GM21576 (cell line): ENCODE data around the gene NVL.
"Not testable (repeated sequence)": the region's sequence is repeated elsewhere in the genome, so short reads cannot be mapped to it uniquely, and the experiment has no call there.

Source experiments
- ATAC-seq: cut with Tn5 transposase; IDR thresholded peaks from one replicate; pipeline ENCODE4 v1.9.1; 2021; ENCODE audit warnings: mild to moderate bottlenecking, moderate library complexity; ENCODE audit not compliant: unreplicated experiment

The NVL gene

GRCh38 chr1:224338150-224338838 is 8.3 kb upstream of the NVL start:
- ATAC-seq = no peak

- no peak for ATAC-seq
These were observed 4.2 kb upstream of the NVL start for GRCh38 chr1:224333939-224334786.

DNA sequence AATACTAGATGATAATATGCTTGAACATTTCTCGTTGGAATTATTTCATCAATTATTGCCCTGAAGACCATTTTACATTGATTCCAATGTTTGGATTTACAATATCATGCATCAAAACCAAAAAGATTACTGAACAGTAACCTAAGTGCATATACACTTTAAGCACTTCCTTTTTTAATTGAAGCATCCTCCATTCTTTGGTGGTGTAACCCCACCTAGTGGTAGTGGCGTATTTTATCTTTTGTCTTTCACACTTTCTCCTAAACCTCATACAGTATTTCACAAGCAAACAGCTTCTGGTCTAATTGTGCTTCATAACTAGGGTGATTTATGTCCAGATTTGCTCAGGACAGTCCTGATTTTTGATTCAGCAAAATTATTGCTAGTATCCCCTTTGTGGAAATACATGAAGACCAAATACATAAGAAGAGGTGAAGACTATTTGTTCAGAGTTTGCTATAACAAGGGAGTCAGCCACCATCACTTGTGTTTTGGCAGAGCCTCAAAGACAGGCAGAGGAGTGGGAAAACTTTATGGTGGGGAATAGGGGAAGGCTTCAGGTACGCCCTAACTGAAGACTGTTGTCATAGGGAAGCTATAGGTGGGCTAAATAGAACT is 3.4 kb upstream of the NVL start:
- peak; percentile 44 for ATAC-seq

DNA sequence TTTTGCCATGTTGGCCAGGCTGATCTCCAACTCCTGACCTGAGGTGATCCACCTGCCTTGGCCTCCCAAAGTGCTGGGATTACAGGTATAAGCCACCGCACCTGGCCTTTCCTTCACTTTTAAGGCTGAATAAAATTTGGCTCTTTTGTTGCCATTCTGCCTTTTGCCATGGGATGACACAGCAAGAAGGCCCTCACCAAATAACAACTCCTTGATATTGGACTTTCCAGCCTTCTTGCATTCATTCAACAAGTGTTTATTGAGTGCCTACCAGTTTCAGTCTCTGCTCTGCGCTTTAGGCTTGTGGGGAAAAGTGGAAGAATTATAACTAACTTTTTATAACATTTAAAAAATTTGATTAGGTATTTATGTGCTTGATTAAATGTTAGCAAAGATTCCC is 1.9 kb upstream of the NVL start:
- ATAC-seq = no peak

GRCh38 chr1:224331326-224331725 is 1.4 kb upstream of the NVL start:
- no peak for ATAC-seq

DNA sequence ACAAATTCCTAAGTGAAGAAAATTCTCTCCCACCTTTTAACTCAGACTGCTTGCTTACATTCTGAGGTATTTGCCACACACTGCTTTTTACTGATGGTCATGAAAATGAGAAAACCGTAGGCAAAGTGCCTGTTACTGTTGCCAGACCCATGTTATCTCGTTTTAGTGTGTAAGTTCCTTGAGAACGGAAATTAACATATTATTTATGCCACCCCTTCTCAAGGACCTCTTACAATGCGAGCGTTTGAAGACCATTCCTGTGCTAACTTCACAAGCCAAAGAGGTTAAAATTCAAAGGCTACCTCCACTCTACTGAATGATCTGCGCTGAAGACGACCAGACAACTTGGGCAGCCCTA is 509 bp downstream of the NVL start:
- ATAC-seq = no peak

GRCh38 chr1:224328644-224329043 is 1.3 kb downstream of the NVL start:
- ATAC-seq = no peak

DNA sequence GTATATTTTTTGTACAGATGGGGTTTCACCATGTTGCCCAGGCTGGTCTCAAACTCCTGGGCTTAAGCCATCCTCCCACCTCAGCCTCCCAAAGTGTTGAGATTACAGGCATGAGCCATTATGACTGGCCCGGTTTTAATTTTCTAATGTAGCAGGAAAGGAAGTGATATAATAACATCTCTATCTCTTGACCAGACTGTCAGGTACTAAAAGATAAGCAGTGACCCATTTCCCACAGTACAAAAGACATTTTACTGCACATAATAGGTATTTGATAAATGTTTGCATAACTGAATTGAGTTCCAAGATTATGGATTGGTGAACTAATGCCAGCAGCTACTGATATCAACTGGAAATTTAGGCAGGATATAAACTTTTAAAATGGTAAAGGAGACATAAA is 4.0 kb downstream of the NVL start:
- ATAC-seq = no peak

- no peak for ATAC-seq
These were observed 8.3 kb downstream of the NVL start for GRCh38 chr1:224321706-224322105.

DNA sequence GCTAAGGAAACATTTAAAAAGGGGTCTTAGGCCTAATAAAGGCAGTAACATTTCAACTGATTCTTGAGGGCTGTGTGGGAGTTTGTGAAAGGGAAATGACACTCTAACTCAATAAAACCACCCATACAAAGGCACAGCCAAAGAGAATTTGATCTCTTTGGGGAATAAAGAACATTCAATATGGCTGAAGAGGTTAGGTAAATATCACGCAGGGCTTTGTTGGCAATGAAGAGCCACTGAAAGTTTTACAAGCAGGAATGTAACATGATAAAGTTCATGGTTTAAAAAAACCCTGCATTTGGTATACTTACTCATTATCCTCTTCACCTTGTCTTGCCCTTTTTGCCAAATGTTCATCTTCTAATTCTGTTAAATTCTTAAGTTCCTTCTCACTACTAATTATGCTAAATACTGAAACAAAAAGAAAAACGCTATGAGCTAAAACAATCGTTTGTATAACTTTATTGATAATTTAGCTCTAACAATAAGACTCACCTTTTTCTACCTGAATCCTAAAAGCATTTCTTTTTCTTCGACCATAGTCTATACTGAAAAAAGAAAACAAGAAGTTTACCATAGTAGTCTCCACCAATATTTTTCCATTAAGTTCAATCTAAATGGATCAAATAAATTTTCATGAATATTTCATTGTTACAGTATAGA is 12.5 kb downstream of the NVL start:
- no peak for ATAC-seq

DNA sequence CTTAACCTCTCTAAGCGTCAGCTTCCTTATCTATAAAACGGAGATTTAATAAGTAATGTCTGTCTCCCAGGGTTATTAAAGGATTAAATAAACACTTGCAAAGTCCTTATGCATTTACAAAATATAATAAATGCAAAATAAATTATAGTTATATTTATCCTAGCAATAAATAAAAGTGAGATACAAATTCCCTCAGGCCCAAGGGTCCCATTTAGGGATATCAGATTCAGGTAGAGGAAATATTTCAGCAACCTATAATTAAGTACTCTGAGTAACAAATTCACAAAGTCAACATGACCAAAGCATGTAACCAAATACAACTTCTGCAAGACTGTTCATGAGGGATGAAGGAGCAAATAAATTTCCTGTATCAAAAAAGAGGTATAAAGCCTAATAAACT is 17.9 kb downstream of the NVL start:
- no peak for ATAC-seq

DNA sequence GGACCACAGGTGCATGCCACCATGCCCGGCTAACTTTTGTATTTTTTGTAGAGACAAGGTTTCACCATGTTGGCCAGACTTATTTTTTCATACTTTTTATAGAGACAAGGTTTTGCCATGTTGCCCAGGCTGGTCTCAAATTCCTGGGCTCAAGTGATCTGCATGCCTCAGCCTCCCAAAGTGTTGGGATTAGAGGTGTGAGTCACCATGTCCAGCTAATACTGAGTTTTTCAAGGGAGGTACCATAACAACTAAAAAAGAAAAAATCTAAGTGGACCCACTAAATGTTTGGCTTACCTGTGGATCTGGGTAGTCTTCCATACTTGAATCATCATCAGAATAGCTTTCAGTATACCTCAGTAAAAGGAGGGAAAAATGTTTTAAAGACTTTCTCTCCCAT is 18.5 kb downstream of the NVL start:
- ATAC-seq = not testable (repeated sequence)

DNA sequence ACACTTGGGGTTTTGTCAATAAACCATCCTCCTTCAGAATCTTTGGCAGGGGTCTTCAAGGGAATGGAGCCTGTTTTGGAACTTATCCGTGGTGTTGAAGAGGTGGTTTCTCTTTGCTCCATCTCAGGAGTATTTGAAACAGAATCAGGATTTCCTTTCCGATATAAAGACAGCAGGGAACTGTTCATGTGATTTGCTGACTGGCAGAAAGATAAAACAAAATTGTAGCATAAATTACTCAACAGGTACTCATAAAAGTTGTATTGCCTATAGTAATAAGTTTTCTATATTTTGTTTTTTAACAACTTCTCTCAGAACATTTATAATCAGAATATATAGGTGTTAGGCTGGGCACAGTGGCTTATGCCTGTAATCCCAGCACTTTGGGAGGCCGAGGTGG is 21.9 kb downstream of the NVL start:
- no peak for ATAC-seq

DNA sequence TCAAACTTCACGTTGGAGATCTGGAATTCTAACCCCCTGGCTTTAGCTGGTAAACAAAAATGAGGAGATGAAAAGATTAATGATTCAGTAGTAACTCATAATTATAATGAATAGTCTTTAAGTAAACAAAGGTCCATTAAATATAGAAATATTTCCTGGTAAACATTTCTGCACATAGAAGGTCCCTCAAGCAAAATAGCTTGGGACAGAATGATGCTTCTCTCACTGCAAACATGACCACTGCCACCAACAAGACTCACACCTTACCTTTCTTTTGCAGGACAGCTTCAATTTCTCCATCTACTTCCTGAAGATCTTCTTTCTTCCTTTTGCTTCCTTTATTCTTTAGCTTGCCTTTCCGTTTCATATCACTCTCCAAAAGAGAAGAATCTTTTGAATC is 25.2 kb downstream of the NVL start:
- ATAC-seq = no peak

- no peak for ATAC-seq
These were observed 27.0 kb downstream of the NVL start for GRCh38 chr1:224302947-224303346.

- ATAC-seq = no peak
These were observed 28.6 kb downstream of the NVL start for GRCh38 chr1:224301391-224301790.

DNA sequence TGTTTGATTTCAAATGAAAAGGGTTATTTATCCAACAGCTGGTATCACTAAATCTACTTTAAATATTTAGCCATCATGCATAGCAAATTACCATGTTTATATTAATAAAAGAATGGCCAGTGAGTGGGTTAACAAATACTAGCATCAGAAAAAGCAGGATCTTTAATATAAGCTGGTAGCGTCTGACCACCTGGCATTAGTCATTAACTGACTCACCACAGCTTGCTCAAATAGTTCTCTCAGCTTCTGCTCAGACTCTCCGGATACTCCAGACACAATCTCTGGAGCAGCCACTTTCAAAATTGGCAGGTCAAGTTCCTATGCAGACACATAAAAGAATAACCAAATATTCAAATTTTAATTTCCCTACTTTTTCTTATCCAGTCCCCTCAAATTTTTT is 29.6 kb downstream of the NVL start:
- ATAC-seq = no peak

GRCh38 chr1:224298346-224299330 is 31.3 kb downstream of the NVL start:
- ATAC-seq = no peak

- ATAC-seq = no peak
These were observed 35.2 kb downstream of the NVL start for GRCh38 chr1:224294775-224295174.

- no peak for ATAC-seq
These were observed 37.6 kb downstream of the NVL start for GRCh38 chr1:224292419-224292818.
